SKM-1 treated with dmso at 0.1 percent for 144 hours (cell line): ENCODE results near the gene CD300E.
A peak's percentile ranks its signal among the peaks of the same experiment; 100 is the strongest.

Experiments used
- DNase-seq: peaks from one replicate; lab custom pipeline; 2025; ENCODE audit not compliant: unreplicated experiment; lab: John Stamatoyannopoulos, UW

The CD300E gene

GRCh38 chr17:74569020-74570003, 54.2 kb downstream of the CD300E start:
- DNase-seq, result peak; percentile 74

- no peak for DNase-seq
Observed at GRCh38 chr17:74568106-74568873, 55.2 kb downstream of the CD300E start.

GRCh38 chr17:74567397-74567796, 56.1 kb downstream of the CD300E start, which contains the start of gene CD300H:
Gene CD300H (minus strand): TSS chr17:74567509.
- DNase-seq, result peak; percentile 39

- DNase-seq, result peak; percentile 12
Observed at GRCh38 chr17:74566132-74566753, 57.3 kb downstream of the CD300E start.

DNA sequence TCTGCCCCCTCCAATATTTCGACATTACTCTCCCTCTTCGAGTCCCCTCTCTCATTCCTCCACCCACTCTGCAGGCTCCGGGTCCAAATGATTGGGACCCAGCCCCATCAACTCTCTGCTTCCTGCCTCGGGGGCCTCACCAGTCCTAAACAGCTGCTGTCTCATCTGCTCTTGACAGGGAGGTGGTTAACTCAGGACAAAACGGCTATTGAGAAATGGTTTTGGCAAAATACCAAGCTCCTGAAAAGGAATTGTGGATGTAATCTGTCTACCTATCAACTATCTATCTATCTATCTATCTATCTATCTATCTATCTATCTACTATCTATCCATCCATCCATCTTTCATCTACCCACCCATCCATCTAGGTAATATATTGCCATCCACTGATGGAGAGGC, 58.4 kb downstream of the CD300E start:
- DNase-seq, result no peak

DNA sequence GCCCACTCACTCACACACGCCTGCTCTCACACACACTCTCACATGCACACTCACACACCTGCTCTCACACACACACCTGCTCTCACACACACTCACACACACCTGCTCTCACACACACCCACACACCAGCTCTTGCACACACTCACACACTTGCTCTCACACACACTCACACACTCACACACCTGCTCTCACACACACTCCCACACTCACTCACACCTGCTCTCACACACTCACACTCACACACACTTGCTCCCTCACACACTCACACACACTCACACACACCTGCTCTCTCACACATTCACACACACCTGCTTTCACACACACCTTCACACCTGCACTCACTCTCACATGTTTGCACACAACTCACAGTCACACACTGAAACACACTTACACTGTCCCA, 60.2 kb downstream of the CD300E start:
- DNase-seq, result no peak

DNA sequence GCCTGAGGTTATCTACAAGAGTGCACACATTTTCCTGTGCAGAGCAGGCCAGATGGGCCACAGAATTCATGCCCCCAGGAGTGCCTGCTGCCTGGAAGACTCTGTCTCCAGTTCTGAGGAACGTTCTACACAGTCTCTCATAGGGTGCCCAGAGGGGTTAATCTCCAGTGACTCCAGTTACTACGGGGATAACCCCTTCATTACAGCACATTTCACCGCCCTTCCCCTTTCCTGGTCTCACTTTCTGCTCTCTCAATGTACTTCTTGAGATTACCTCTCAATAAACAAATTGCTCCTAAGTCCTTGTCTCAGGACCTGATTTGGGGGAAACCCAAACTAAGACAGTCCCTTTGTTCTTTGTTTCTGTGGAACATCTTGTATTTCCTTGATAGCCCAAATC, 62.0 kb downstream of the CD300E start:
- DNase-seq, result no peak
